Measurements from ENCODE around the gene ZFYVE9. TPM values are rescaled to one million over a fixed set of nuclear protein-coding genes. Genes with fewer than 3 reads are reported as not detected.

The ZFYVE9 gene
- total and polyA plus RNA-seq, 9 of the 15 experiments (the other 6 are each of a cell fraction or from before 2014, with no cell fraction given), result 0.52 to 14.4 (median 8.9) TPM

GRCh38 chr1:52203935-52204625 lies 62.2 kb downstream of the ZFYVE9 start (continued):
- TF ChIP-seq ZNF609 (CRISPR knock-in tag; IDR thresholded peaks at IDR 0.05; ENCODE audit: borderline replicate concordance) (no peak), E2F6 (IDR thresholded peaks at IDR 0.05; ENCODE audit: borderline replicate concordance in 1 of 2, extremely low read depth in 1 of 2, insufficient read depth in 1 of 2, insufficient read length in 1 of 2, low read depth in 1 of 2, low read length in 1 of 2, poor library complexity in 1 of 2, severe bottlenecking in 1 of 2) (no peak), BCOR (IDR thresholded peaks at IDR 0.05) (no peak), MAFG (tag; conservative IDR thresholded peaks at IDR 0.05) (no peak), HMG20B (CRISPR knock-in tag; IDR thresholded peaks at IDR 0.05) (no peak), FOXK2 (conservative IDR thresholded peaks at IDR 0.05 in 1 of 2, IDR thresholded peaks at IDR 0.05 in 1 of 2; ENCODE audit: low read depth in 2 of 2) (no peak), ZNF830 (CRISPR knock-in tag; IDR thresholded peaks at IDR 0.05) (no peak), EP400 (IDR thresholded peaks at IDR 0.05) (no peak; the same call in 1 of the 2 replicates), ADNP (tag; IDR thresholded peaks at IDR 0.05) (no peak; the same call in 1 of the 2 replicates), MCM2 (IDR thresholded peaks at IDR 0.05; ENCODE audit: low read depth) (no peak), ZNF133 (CRISPR knock-in tag; IDR thresholded peaks at IDR 0.05) (no peak), EHMT2 (IDR thresholded peaks at IDR 0.05) (no peak), DIDO1 (tag; IDR thresholded peaks at IDR 0.05; ENCODE audit: low read depth) (no peak), PKNOX1 (IDR thresholded peaks at IDR 0.05) (peak; percentile 72), RFX5 (IDR thresholded peaks at IDR 0.05; ENCODE audit: low read depth, low read length) (no peak), KLF10 (CRISPR knock-in tag; IDR thresholded peaks at IDR 0.05) (no peak), POLR2B (IDR thresholded peaks at IDR 0.05; ENCODE audit: low read depth, partially characterized antibody) (no peak), SUPT5H (IDR thresholded peaks at IDR 0.05) (no peak)

Data from K562 (cell line).